Thyroid gland (tissue), 4 donors: ENCODE results near the gene SLC47A2. TPM values are rescaled to one million over a fixed set of nuclear protein-coding genes. Genes with fewer than 3 reads are reported as not detected.

Source experiments
- DNase-seq, 2 donors: peaks; one replicate each; pipeline ENCODE4 v3.0.0-alpha.2; 2019
- H3K27ac ChIP-seq, 3 donors: fragments of 200-600 bp; sonication (generic); 1 replicate in 2 of 3; 2 replicates in 1 of 3; pipeline ENCODE4 v1.5.1; 2016 to 2019; ENCODE audit warnings: mild to moderate bottlenecking in 1 of 3, moderate library complexity in 1 of 3
- H3K27me3 ChIP-seq: fragments of 200-600 bp; sonication (generic); one replicate; pipeline ENCODE4 v1.5.1; 2019
- H3K36me3 ChIP-seq, 2 donors: fragments of 200-600 bp; sonication (generic); one replicate each; pipeline ENCODE4 v1.5.1; 2016 to 2019
- H3K4me1 ChIP-seq, 2 donors: fragments of 200-600 bp; sonication (generic); one replicate each; pipeline ENCODE4 v1.5.1; 2017 to 2019
- H3K4me3 ChIP-seq, 3 donors: fragments of 200-600 bp; sonication (generic); replicated peaks in 1 of 3; 1 replicate in 2 of 3; 2 replicates in 1 of 3; pipeline ENCODE4 v1.5.1; 2016; ENCODE audit warnings: mild to moderate bottlenecking in 1 of 3
- H3K9me3 ChIP-seq: fragments of 200-600 bp; sonication (generic); one replicate; pipeline ENCODE4 v1.5.1; 2017
- POLR2A ChIP-seq, 2 donors: fragments of 450-650 bp; IDR thresholded peaks; one replicate each; pipeline ENCODE4 v1.6.1; 2017; ENCODE audit warnings: antibody characterized with exemption in 2 of 2, mild to moderate bottlenecking in 2 of 2, moderate library complexity in 1 of 2
- WGBS, 2 donors: methylation state at CpG; one replicate each; pipeline ENCODE4 v1.1.5; 2017; 5-methylcytosine and 5-hydroxymethylcytosine counted together
- intact Hi-C: fragments of 100-400 bp; cut with DNase I; formaldehyde crosslinking; loops from one replicate; pipeline ENCODE4 v1.15.1; 2023
- total RNA-seq, 4 donors: library from RNA; depleted of rRNA; stranded (reverse); fragments of >200 nt; gene quantifications; one replicate each; pipeline ENCODE4 v1.2.3, GENCODE V29; 2016
- TF ChIP-seq, protein P1 (sequence below), 6 experiments: fragments of 200-600 bp in 3 of 6; fragments of 450-650 bp in 3 of 6; sonication (generic) in 3 of 6; IDR thresholded peaks; one replicate each; pipeline ENCODE4 v1.5.1; 2016 to 2019; ENCODE audit warnings: antibody characterized with exemption in 6 of 6, mild to moderate bottlenecking in 2 of 6, inconsistent platforms in 1 of 6, moderate library complexity in 1 of 6

The SLC47A2 gene
- total RNA-seq, 4 donors from 2014 or later: 0.45 to 1.4 TPM; not detected in 2

DNA sequence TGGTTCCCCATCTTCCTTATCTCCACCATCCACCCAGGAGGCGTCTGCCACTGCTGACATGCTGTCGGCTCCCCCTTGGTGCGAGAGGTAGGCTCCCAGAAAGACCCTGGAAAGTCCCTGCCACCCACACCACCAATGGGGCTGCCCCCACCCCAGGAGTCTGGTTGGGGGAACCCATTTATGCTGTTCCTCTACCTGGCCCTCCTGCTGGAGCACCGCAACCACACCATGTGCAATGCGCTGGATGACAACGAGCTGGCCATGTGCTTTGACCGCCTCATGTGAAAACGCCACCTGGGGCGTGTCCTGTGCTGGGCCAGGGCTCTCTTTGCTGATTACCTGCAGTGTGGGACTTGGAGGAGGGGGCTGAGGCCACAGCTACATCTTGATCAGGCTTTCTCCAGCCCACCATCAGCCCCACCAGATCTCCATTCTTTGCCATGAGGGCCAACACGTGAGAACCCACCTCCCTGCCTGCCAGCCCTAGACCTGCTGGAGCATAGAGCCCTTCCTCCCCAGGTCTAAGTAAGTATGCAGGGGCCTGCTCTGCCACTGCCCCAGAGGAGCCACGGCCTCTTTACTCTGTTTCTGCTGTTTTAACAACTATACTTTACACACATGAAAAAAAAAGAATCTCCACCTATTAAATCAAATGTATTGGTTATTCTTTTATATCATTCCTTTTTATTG, 39.6 kb upstream of the SLC47A2 start:
- peaks cover 18 to 24% of the 10 kb centered on the region in 2 donors for H3K4me1 ChIP-seq
- intact Hi-C loops: no loop called here
- WGBS, 2 donors: 84 to 89% methylated on average over 9 to 11 of the region's 11 CpGs
- H3K27me3 ChIP-seq: no peaks in the 10 kb centered on the region
- DNase-seq: no peak
- TF ChIP-seq POLR2A (IDR thresholded peaks at IDR 0.05): no peak
- TF ChIP-seq, protein P1, sequence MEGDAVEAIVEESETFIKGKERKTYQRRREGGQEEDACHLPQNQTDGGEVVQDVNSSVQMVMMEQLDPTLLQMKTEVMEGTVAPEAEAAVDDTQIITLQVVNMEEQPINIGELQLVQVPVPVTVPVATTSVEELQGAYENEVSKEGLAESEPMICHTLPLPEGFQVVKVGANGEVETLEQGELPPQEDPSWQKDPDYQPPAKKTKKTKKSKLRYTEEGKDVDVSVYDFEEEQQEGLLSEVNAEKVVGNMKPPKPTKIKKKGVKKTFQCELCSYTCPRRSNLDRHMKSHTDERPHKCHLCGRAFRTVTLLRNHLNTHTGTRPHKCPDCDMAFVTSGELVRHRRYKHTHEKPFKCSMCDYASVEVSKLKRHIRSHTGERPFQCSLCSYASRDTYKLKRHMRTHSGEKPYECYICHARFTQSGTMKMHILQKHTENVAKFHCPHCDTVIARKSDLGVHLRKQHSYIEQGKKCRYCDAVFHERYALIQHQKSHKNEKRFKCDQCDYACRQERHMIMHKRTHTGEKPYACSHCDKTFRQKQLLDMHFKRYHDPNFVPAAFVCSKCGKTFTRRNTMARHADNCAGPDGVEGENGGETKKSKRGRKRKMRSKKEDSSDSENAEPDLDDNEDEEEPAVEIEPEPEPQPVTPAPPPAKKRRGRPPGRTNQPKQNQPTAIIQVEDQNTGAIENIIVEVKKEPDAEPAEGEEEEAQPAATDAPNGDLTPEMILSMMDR (IDR thresholded peaks at IDR 0.05): no peak
- H3K27ac ChIP-seq: no peak overlapping the region
- H3K9me3 ChIP-seq: no peaks in the 10 kb centered on the region
- H3K4me3 ChIP-seq: no peak overlapping the region
- H3K36me3 ChIP-seq: no peaks in the 10 kb centered on the region

DNA sequence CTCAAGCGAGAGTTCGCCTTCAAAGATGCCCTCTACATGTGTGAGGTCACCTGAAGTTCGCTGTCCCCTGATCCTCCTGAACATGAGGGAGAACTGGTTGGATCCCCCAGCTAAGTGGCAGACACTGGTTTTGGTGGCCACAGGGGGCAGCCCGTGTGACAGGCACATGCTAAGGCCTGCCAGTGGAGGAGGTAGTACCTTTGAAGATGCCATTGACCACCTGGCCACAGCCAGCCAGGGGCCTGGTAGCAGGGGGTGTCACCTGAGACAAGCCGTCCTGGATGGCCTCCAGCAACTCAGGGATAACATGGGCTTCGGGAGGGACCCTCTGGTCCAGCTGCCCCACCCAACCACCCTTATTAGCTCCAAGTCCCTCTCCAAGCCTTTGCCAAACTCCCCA, 39.0 kb upstream of the SLC47A2 start:
- DNase-seq: no peak
- TF ChIP-seq POLR2A (IDR thresholded peaks at IDR 0.05): no peak
- TF ChIP-seq, protein P1 (IDR thresholded peaks at IDR 0.05): no peak
- Histone ChIP-seq H3K27me3 (no peaks in the 10 kb centered on the region), H3K27ac (no peak overlapping the region), H3K36me3 (no peaks in the 10 kb centered on the region), H3K4me1 (peaks cover 18 to 30% of the 10 kb centered on the region in 2 donors), H3K9me3 (no peaks in the 10 kb centered on the region), H3K4me3 (no peak overlapping the region)
- 88 to 91% methylated on average over 5 to 6 of the region's 6 CpGs for WGBS, 2 donors
- intact Hi-C loops: no loop called here

DNA sequence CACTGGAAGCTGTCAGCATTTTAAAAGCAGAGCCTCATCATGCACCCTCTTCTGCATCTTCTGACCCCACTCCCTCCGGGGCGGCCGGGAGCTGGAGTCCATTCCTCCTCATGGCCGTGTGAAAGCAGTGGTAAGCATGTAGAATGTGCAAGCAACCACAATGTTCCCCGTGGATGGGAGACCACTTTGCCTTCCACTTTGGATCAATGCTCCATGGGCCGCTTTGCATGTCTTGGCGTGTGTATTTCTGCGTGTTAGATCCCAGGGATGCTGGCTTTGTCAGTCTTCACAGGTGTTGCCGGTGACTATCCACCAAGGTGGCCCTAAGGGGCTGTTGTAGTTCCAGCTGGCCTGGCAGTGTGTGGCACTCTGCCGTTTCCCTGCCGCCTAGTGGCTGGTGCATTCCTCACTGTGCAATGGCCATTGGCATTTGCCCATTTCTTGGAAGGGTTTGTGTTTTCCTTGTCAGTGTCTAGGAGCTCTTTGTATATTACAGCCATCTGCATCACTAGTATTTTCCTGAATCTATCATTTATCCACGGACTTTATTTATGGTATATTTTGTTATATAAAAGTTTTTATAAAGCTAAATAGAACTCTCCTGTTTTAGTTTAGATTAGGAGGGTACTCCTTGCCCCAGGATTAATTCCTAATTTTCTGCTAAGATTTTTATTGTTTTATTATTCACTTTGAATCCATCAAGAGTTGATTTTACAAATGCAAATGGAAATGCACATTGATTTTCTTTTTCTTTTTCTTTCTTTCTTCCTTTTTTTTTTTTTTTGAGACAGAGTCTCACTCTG, 37.5 kb upstream of the SLC47A2 start:
- Histone ChIP-seq H3K4me3 (no peak overlapping the region), H3K27me3 (no peaks in the 10 kb centered on the region), H3K9me3 (no peaks in the 10 kb centered on the region), H3K4me1 (peaks cover 18 to 37% of the 10 kb centered on the region in 2 donors), H3K36me3 (no peaks in the 10 kb centered on the region), H3K27ac (peak overlapping the region; percentile 51 to 94 (median 60))
- TF ChIP-seq POLR2A (IDR thresholded peaks at IDR 0.05): no peak
- TF ChIP-seq, protein P1 (IDR thresholded peaks at IDR 0.05): peak in 5 of 6 experiments; percentile 26 to 77 (median 67)
- intact Hi-C loops: no loop called here
- 72 to 75% methylated on average over 9 to 12 of the region's 12 CpGs for WGBS, 2 donors
- peak; percentile 72 to 84 for DNase-seq

DNA sequence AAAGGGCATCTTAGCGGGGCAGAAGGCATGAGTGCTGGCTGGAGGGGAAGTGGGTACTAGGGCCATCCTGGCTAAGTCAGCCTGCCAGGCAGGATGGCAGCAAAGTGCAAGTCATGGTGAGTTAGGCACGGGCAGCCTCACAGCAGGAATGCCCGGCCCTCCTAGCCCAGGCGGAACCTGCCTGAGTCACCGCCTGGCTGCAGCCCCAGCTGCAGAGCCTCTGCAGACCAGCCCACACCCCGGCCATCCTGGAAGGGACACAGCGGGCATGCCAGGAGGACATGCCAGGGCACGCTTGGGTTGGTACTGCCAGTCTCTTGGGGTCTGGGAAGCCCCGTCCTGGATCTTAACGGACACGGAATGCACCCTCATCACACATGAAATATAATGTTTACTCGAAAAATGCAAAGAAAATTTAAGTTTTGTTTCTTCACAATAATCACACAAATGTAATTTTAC, 36.7 kb upstream of the SLC47A2 start:
- intact Hi-C loops: no loop called here
- TF ChIP-seq, protein P1 (IDR thresholded peaks at IDR 0.05): no peak
- TF ChIP-seq POLR2A (IDR thresholded peaks at IDR 0.05): peak in 1 of 2 donors; percentile 54
- H3K4me3 ChIP-seq: no peak overlapping the region

More for the DNA sequence above, 36.7 kb upstream of the SLC47A2 start:
- H3K27ac ChIP-seq: peak overlapping the region; percentile 81 to 98 (median 94)
- 35 to 37% methylated on average over 7 to 11 of the region's 12 CpGs for WGBS, 2 donors
- no peaks in the 10 kb centered on the region for H3K36me3 ChIP-seq
- H3K27me3 ChIP-seq: no peaks in the 10 kb centered on the region
- H3K9me3 ChIP-seq: no peaks in the 10 kb centered on the region
- DNase-seq: peak; percentile 97 to 98
- H3K4me1 ChIP-seq: peaks cover 18 to 45% of the 10 kb centered on the region in 2 donors
